PC-3 (cell line): ENCODE results near the gene SEMA3A.

Experiments used
- CTCF ChIP-seq: fragments of 300-600 bp; sonication (generic); conservative IDR thresholded peaks from 2 replicates; pipeline ENCODE4 v1.5.1; 2017; ENCODE audit warnings: antibody characterized with exemption, low read depth, mild to moderate bottlenecking, low read length
- EZH2phosphoT487 ChIP-seq: fragments of 300-600 bp; sonication (generic); IDR thresholded peaks from 2 replicates; pipeline ENCODE4 v1.6.1; 2018; ENCODE audit warnings: mild to moderate bottlenecking, antibody characterized with exemption, low read length, borderline replicate concordance

- TF ChIP-seq CTCF (no peak), EZH2phosphoT487 (no peak)
Measured at GRCh38 chr7:84200859-84201258, 6.3 kb upstream of the SEMA3A start.
